B cell (primary cell): ENCODE results near the gene LANCL2. TPM values are rescaled to one million over a fixed set of nuclear protein-coding genes. Genes with fewer than 3 reads are reported as not detected.

Experiments
- ATAC-seq: fragments of 200-7000 bp; cut with Tn5 transposase; one replicate; pipeline ENCODE4 v1.10.0; 2021; ENCODE audit warnings: low read depth, mild to moderate bottlenecking, moderate number of reproducible peaks, moderate library complexity
- CTCF ChIA-PET: fragments of 350-600 bp; sonication (Branson Sonifier 250); formaldehyde crosslinking; loops from one replicate; lab custom pipeline; 2021; ENCODE audit warnings: antibody characterized with exemption, inconsistent platforms; lab: Charles Lee
- POLR2A ChIA-PET: fragments of 350-600 bp; sonication (Branson Sonifier 250); formaldehyde crosslinking; loops from one replicate; lab custom pipeline; 2021; ENCODE audit warnings: antibody characterized with exemption; lab: Charles Lee
- DNase-seq: peaks from one replicate; pipeline ENCODE4 v3.0.0; 2013
- H2AFZ ChIP-seq: 2 replicates; pipeline ENCODE4 v1.6.1; 2012; ENCODE audit warnings: mild to moderate bottlenecking, low read depth, low read length; ENCODE audit not compliant: insufficient read depth, poor library complexity, severe bottlenecking
- H3K27ac ChIP-seq, 2 donors: 1 replicate in 1 of 2; 2 replicates in 1 of 2; pipeline ENCODE4 v1.5.1; 2012 to 2013; ENCODE audit warnings: low read length in 2 of 2, mild to moderate bottlenecking in 2 of 2, moderate library complexity in 1 of 2
- H3K27me3 ChIP-seq, 4 experiments: fragments of 200-600 bp in 1 of 4; sonication (generic) in 1 of 4; replicated peaks in 1 of 4; 1 replicate in 2 of 4; 2 replicates in 2 of 4; pipeline versions ENCODE4 v1.6.1 to v1.7.0; 2013 to 2016; ENCODE audit warnings: low read length in 3 of 4, mild to moderate bottlenecking in 2 of 4, mixed read lengths in 1 of 4, moderate library complexity in 1 of 4; ENCODE audit not compliant: insufficient read depth in 4 of 4, control insufficient read depth in 3 of 4; ENCODE audit errors: control extremely low read depth in 1 of 4
- H3K36me3 ChIP-seq, 2 experiments: replicated peaks in 1 of 2; 1 replicate in 1 of 2; 2 replicates in 1 of 2; pipeline versions ENCODE4 v1.6.1 to v1.7.1; 2013; ENCODE audit warnings: low read length in 1 of 2; ENCODE audit not compliant: insufficient read depth in 2 of 2, control insufficient read depth in 1 of 2; ENCODE audit errors: control extremely low read depth in 1 of 2, extremely low read depth in 1 of 2
- H3K4me1 ChIP-seq, 2 donors: fragments of 200-600 bp in 1 of 2; sonication (generic) in 1 of 2; 1 replicate in 1 of 2; 2 replicates in 1 of 2; pipeline versions ENCODE4 v1.5.1 to v1.6.1; 2013 to 2017; ENCODE audit warnings: low read length in 2 of 2; ENCODE audit not compliant: control insufficient read depth in 2 of 2, insufficient read depth in 2 of 2
- H3K4me2 ChIP-seq: replicated peaks from 2 replicates; pipeline ENCODE3; 2012; ENCODE audit warnings: mild to moderate bottlenecking, low read depth, low read length; ENCODE audit not compliant: poor library complexity, severe bottlenecking
- H3K4me3 ChIP-seq, 5 experiments: fragments of 200-600 bp in 1 of 5; sonication (generic) in 1 of 5; 1 replicate in 3 of 5; 2 replicates in 2 of 5; pipeline versions ENCODE4 v1.5.1 to v1.7.0; 2011 to 2016; ENCODE audit warnings: low read length in 4 of 5, mild to moderate bottlenecking in 4 of 5, low read depth in 2 of 5, control low read depth in 1 of 5, moderate library complexity in 1 of 5; ENCODE audit not compliant: insufficient read depth in 1 of 5; ENCODE audit errors: control extremely low read depth in 1 of 5, extremely low read depth in 1 of 5
- H3K79me2 ChIP-seq: fragments of 200-600 bp; sonication (generic); one replicate; pipeline ENCODE4 v1.6.0; 2016; ENCODE audit warnings: low read length; ENCODE audit not compliant: control insufficient read depth, insufficient read depth
- H3K9ac ChIP-seq: fragments of 200-600 bp; sonication (generic); 2 replicates; pipeline ENCODE4 v1.6.1; 2017; ENCODE audit warnings: mild to moderate bottlenecking, low read length, moderate library complexity
- H3K9me3 ChIP-seq, 3 donors: one replicate each; pipeline versions ENCODE4 v1.6.1 to v1.7.1; 2013; ENCODE audit warnings: low read length in 2 of 3; ENCODE audit not compliant: control insufficient read depth in 2 of 3, insufficient read depth in 1 of 3; ENCODE audit errors: control extremely low read depth in 1 of 3
- H4K20me1 ChIP-seq: 2 replicates; pipeline ENCODE4 v1.6.0; 2012; ENCODE audit warnings: mild to moderate bottlenecking, low read length; ENCODE audit not compliant: insufficient read depth, control insufficient read depth, poor library complexity, severe bottlenecking
- H3K27ac Mint-ChIP-seq: one replicate; pipeline ENCODE4 v1.8.0; 2021; ENCODE audit warnings: mixed read lengths
- H3K27me3 Mint-ChIP-seq: one replicate; pipeline ENCODE4 v1.8.0; 2021; ENCODE audit warnings: mixed read lengths
- H3K4me1 Mint-ChIP-seq: one replicate; pipeline ENCODE4 v1.8.0; 2021; ENCODE audit warnings: mixed read lengths
- H3K4me3 Mint-ChIP-seq: one replicate; pipeline ENCODE4 v1.8.0; 2021; ENCODE audit warnings: mixed read lengths
- H3K9me3 Mint-ChIP-seq: one replicate; pipeline ENCODE4 v1.8.0; 2022; ENCODE audit warnings: mixed read lengths; ENCODE audit not compliant: insufficient read depth
- EZH2 ChIP-seq: IDR thresholded peaks from 2 replicates; pipeline ENCODE4 v1.6.1; 2012; ENCODE audit warnings: borderline replicate concordance, low read depth, mild to moderate bottlenecking, moderate library complexity, low read length; ENCODE audit not compliant: insufficient read depth, poor library complexity, severe bottlenecking
- WGBS: methylation state at CpG from one replicate; pipeline ENCODE4 v1.1.5; 2013; ENCODE audit warnings: missing lambda C conversion rate; ENCODE audit not compliant: insufficient coverage; 5-methylcytosine and 5-hydroxymethylcytosine counted together
- intact Hi-C: fragments of 100-400 bp; cut with micrococcal nuclease; formaldehyde crosslinking; loops from one replicate; pipeline ENCODE4 v1.10.0; 2022
- polyA plus RNA-seq: library from polyadenylated mRNA; depleted of rRNA; stranded (reverse); fragments of >200 nt; gene quantifications from 2 replicates; pipeline ENCODE4 v1.2.3, GENCODE V29; 2012
- total RNA-seq, 2 donors: library from RNA; stranded (reverse); fragments of 120-200 nt in 1 of 2; gene quantifications; 1 replicate in 1 of 2; 2 replicates in 1 of 2; pipeline versions ENCODE4 v1.2.3 to v1.2.4, GENCODE V29; 2013 to 2022
- TF ChIP-seq, protein P1 (sequence below): fragments of 200-600 bp; IDR thresholded peaks from one replicate; pipeline ENCODE4 v1.8.0; 2022; ENCODE audit warnings: antibody characterized with exemption, mild to moderate bottlenecking

The LANCL2 gene
- total and polyA plus RNA-seq, 2 donors (not counting 1 experiment from before 2014, with no cell fraction given) = 3.5 to 8.1 TPM

GRCh38 chr7:55475855-55476803 is 111.0 kb downstream of the LANCL2 start:
- Histone ChIP-seq H3K27ac (no peak overlapping the region), H3K9ac (no peak overlapping the region), H2AFZ (no peak overlapping the region), H3K4me1 (peaks cover 0 to 22% of the 10 kb centered on the region in 2 donors), H3K36me3 (peaks cover 0 to 52% of the 10 kb centered on the region in 2 experiments), H3K4me2 (no peak overlapping the region), H3K27me3 (no peaks in the 10 kb centered on the region), H3K9me3 (no peaks in the 10 kb centered on the region), H3K79me2 (peaks cover 11% of the 10 kb centered on the region), H3K4me3 (no peak overlapping the region), H4K20me1 (peaks cover 41% of the 10 kb centered on the region)
- no peak for TF ChIP-seq EZH2
- TF ChIP-seq, protein P1, sequence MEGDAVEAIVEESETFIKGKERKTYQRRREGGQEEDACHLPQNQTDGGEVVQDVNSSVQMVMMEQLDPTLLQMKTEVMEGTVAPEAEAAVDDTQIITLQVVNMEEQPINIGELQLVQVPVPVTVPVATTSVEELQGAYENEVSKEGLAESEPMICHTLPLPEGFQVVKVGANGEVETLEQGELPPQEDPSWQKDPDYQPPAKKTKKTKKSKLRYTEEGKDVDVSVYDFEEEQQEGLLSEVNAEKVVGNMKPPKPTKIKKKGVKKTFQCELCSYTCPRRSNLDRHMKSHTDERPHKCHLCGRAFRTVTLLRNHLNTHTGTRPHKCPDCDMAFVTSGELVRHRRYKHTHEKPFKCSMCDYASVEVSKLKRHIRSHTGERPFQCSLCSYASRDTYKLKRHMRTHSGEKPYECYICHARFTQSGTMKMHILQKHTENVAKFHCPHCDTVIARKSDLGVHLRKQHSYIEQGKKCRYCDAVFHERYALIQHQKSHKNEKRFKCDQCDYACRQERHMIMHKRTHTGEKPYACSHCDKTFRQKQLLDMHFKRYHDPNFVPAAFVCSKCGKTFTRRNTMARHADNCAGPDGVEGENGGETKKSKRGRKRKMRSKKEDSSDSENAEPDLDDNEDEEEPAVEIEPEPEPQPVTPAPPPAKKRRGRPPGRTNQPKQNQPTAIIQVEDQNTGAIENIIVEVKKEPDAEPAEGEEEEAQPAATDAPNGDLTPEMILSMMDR = no peak
- ChIA-PET CTCF (no interaction called here), POLR2A (interaction anchor here (0.6 kb wide), 1 partner anchor 39 kb away, joined by 3 read pairs; no protein-coding TSS in a partner anchor)
- Mint-ChIP-seq H3K4me3 (no peak overlapping the region), H3K4me1 (peaks cover 41% of the 10 kb centered on the region), H3K27me3 (no peaks in the 10 kb centered on the region), H3K9me3 (no peaks in the 10 kb centered on the region), H3K27ac (peak overlapping the region; percentile 8)
- 95% methylated on average over 14 of the region's 19 CpGs for WGBS
- ATAC-seq (no peak), DNase-seq (no peak)
- intact Hi-C loops = no loop called here
